HG03159 (cell line): ENCODE measurements around the gene SNAP29.
"Not testable (repeated sequence)": the region's sequence is repeated elsewhere in the genome, so short reads cannot be mapped to it uniquely, and the experiment has no call there.

Experiments used
- ATAC-seq: cut with Tn5 transposase; IDR thresholded peaks from one replicate; pipeline ENCODE4 v1.9.1; 2021; ENCODE audit warnings: mild to moderate bottlenecking, moderate library complexity; ENCODE audit not compliant: unreplicated experiment

The SNAP29 gene

DNA sequence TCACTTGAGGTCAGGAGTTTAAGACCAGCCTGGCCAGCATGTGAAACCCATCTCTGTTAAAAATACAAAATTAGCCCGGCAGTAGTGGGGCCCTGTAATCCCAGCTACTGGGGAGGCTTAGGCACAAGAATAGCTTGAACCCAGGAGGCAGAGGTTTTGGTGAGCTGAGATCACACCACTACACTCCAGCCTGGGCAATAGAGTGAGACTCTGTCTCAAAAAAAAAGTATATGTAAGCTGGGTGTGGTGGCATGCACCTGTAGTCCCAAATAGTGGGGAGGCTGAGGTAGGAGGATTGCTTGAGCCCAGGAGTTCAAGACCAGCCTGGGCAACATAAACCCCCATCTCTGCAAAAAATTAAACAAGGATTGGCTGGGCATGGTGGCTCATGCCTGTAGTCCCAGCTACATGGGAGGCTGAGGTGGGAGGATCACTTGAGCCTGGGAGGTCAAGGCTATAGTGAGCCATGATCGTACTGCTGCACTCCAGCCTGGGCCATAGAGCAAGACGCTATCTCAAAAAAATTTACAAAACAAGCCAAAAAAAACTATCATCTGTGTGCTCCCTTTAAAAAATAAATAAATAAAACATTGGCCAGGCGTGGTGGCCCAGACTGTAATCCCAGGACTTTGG, 69.2 kb downstream of the SNAP29 start:
- no peak for ATAC-seq

DNA sequence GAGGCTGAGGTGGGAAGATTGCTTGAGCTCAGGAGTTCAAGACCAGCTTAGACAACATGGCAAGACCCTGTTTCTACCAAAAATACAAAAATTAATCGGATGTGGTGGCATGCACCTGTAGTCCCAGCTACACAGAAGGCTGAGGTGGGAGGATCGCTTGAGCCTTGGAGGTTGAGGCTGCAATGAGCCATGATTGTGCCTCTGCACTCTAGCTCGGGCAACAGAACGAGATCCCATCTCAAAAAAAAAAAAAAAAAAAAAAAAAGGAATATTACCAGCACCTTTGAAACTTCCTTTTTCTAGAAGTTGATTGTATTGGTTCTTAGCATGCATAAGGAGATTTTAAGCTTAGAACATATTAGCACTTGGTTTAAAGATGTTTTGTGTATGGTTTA, 69.8 kb downstream of the SNAP29 start:
- ATAC-seq, result no peak

DNA sequence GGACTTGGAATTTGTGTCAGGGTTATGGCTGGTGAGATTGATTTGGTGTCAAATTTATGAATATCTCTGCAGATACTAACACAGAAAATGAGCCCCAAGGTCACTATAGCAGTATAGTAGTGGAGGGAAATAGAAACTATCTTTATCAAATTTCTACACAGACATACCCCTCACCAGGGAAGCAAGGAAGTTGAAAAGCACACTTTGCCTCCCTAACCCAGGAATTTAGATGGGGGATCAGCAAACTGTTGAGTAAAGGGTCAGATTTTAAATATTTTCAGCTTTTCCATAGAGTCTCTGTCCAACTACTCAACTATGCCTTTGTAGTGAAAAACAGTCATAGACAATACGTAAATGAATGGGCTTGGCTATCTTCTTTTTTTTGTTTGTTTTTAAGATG, 71.2 kb downstream of the SNAP29 start:
- no peak for ATAC-seq

DNA sequence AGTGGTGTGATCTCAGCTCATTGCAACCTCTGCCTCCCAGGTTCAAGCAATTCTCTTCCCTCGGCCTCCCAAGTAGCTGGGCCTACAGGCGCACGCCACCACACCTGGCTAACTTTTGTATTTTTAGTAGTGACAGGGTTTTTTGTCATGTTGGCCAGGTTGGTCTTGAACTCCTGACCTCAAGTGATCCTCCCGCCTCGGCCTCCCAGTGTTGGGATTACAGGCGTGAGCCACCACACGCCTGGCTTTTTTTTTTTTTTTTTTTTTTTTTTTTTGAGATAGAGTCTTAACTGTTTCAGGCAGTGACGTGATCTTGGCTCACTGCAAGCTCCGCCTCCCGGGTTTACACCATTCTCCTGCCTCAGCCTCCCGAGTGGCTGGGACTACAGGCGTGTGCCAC, 71.6 kb downstream of the SNAP29 start:
- ATAC-seq, result not testable (repeated sequence)

DNA sequence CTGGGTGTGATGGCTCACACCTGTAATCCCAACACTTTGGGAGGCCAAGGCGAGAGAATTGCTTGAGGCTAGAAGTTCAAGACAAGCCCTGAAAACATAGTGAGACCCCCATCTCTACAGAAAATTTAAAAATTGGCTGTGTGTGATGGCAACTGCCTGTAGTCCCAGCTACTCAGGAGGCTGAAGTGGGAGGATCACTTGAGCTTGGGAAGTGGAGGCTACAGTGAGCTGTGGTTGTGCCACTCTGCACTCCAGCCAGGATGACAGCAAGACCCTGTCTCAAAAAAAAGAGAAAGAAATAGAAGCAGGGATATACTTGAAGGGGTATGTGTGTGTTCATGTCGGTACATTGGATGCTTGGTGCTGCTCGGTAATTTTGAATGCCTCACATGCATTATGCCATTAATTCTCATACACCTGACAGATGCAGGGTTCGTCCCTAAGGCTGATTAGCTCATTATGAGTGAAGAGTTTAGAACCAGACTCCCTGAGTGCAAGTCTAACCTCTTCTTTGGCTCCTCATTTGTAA, 72.4 kb downstream of the SNAP29 start:
- ATAC-seq, result no peak

DNA sequence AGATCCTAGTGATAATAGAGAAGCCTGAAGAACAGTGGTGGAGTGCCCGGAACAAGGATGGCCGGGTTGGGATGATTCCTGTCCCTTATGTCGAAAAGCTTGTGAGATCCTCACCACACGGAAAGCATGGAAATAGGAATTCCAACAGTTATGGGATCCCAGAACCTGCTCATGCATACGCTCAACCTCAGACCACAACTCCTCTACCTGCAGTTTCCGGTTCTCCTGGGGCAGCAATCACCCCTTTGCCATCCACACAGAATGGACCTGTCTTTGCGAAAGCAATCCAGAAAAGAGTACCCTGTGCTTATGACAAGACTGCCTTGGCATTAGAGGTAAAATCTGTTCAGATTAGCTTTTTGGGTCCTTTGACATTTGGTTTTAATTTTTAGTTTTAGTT, 75.1 kb downstream of the SNAP29 start:
- no peak for ATAC-seq

DNA sequence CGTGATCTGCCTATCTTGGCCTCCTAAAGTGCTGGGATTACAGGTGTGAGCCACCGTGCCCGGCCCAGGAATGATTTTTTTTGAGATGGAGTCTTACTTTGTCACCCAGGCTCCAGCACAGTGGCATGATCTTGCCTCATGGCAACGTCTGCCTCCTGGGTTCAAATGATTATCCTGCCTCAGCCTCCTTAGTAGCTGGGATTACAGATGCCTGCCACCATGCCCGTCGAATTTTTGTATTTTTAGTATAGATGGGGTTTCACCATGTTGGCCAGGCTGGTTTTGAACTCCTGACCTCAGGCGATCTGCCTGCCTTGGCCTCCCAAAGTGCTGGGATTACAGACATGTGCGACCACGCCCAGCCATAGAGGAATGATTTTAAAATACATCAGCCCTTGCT, 76.2 kb downstream of the SNAP29 start:
- ATAC-seq, result not testable (repeated sequence)

DNA sequence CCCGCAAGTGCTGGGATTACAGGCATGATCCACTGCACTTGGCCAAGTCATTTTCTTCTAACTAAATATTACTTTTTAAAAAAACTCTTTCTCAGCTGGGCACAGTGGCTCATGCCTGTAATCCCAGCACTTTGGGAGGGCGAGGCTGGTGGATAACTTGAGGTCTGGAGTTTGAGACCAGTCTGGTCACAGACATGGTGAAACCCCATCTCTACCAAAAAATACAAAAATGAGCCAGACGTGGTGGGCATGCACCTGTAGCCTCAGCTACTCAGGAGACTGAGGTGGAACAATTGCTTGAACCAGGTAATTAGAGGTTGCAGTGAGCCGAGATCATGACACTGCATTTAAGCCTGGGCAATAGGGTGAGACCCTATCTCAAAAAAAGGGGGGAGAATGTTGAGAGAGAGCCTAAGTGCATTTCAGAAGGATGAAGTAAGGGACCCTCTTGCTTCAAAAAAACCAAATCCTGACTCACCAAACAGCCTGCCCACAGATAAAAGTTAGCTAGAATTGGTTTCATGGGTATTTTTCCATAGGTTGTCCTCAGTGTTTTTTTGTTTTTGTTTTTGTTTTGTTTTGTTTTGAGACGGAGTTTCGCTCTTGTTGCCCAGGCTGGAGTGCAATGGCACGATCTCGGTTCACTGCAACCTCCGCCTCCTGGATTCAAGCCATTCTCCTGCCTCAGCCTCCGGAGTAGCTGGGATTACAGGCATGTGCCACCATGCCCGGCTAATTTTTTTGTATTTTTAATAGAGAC, 77.2 kb downstream of the SNAP29 start:
- not testable (repeated sequence) for ATAC-seq

DNA sequence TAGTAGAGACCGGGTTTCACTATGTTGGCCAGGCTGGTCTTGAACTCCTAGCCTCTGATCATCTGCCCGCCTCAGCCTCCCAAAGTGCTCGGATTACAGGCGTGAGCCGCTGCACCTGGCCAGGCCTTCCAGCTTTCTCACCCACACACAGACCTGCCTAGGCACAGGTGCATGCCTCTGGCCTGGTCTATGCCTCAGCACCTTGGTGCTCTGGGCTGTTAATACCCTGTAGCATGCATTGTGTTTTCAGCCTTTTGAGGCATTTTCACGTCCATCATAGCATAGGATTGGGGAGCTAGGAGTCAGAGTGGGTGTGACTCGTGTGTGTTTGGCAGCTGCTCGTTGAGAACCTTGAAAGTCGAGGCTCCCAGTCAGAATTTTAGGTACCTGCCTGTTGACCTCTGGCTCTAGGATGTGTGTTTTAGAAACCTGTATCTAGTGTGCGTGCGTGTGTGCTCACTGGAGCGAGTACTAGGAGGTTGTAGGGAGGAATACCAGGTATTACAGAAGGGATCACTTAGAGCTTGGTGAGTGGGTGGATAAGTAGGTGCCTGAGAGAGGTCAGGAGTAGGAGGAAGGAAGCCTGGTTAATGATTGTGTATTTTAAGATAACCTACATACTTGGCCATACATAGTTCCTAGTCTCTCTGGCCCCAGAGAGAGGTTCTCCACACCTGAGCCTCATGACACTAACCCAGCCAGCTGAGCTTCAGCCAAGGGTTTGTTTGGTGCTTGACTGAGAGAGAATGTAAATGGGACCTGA, 78.4 kb downstream of the SNAP29 start:
- no peak for ATAC-seq

DNA sequence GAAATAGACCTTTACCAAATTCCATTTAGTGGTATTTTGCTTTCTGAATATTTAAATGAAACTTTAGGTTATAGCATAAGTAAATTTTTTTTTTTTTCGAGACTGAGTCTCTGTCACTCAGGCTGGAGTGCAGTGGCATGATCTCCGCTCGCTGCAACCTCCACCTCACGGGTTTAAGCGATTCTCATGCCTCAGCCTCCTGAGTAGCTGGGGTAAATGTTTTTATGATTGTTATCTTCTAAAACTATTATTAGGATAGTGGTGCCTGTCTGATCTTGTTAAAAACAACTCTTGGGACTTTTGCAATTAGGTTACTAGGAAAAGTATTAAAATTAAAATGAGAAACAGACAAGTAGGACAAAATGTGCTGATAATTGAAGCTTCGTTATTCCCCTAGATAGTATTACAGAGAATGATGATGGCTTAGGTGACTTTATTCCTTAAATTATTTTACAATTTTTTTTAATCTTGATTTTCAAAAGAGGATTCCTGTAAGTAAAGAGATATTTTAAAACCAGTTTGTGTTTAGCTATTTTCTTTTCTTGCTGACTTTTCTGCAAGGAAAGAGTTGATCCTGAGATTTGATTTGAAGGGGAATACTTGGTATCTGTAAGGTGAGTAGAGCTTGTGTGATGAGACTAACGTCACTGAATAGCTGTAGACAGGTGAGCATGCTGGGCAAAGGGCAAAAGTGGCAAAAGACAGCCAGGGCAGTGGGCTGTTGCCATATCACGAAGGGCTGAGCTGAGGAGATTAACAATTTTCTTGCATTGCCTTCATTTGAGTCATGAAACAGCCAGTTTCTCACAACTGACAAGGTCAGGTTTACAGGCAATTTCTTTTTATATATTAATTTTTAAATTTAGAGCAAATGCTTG, 79.2 kb downstream of the SNAP29 start:
- no peak for ATAC-seq

DNA sequence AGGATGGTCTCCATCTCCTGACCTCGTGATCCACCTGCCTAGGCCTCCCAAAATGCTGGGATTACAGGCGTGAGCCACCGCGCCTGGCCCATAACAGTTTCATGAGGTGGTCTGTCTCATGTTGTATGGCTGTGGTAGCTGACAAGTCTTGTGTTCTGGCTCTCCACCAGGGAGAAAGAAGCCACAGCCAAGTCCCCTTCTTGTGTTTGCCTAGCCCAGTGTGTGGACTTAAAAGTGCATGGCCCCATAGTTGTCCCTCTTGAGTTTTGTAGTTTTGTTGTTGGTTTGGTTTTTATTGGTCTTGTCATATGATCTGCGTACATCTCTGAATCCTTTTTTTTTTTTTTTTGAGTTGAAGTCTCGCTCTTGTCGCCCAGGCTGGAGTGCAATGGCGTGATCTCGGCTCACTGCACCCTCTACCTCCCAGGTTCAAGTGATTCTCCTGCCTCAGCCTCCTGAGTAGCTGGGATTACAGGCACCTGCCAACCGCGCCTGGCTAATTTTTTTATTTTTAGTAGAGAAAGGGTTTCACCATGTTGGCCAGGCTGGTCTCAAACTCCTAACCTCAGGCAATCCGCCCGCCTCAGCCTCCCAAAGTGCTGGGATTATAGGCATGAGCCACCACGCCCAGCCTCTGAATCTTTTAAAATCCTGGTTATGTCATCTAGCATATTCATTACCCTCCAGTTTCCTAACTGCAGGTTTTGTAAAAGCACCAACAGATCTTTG, 80.8 kb downstream of the SNAP29 start:
- not testable (repeated sequence) for ATAC-seq

DNA sequence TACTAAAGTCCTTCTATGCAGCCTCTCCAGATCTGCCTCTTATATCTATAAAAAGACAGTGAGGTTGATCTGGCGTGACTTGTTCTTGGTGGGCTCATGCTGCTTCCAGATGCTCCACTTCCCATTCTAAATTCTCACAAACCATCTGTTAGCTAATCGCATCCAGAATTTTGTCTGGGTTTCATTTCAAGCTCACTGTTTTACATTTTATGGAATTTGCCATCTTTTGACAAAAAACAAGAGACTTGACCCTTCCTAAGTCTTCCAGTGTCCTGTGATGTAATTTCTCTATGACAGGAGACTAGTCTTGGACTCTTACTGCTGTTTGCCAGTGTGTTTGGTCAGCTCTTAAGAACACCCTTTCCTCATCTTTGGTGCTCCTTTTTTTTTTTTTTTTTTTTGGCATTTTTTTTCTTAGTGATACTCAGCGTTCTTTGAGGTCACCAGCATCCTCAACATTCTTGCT, 81.4 kb downstream of the SNAP29 start:
- no peak for ATAC-seq
